ENCODE data around the gene C3. TPM values are rescaled to one million over a fixed set of nuclear protein-coding genes. Genes with fewer than 3 reads are reported as not detected.
A peak's percentile ranks its signal among the peaks of the same experiment; 100 is the strongest.
"Not testable (repeated sequence)": the region's sequence is repeated elsewhere in the genome, so short reads cannot be mapped to it uniquely, and the experiment has no call there.

The C3 gene
- total RNA-seq, 1 experiment from 2014 or later = 872 TPM

DNA sequence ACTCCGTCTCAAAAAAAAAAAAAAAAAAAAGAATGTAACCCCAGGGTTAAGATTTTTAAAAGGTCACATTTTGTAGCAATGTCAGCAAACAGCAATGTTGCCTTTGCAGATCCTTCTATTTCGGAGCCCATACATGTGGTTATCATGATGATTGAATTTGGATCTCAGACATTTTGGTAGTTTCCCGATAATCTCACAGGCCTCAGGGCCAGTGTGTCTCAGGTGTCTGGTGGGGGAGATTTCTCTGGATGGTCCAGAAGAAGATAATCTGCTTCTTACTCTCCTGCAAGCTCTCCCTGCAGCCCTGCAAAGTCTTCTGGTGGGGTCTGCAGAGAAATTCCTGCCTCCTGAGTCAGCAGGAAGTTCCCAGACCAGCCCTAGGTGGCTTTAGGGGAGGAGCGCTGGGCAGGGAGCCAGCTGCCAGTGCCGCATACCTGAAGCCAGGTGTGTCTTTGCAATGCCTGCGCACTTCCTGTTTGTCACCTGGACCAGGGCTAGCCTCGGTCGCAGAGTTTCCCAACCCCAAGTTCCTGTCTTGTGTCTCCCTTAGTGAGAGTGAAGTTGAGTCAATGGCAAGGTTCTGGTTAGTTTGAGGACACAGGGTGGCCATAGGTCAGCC lies 45.4 kb upstream of the C3 start:
- Mint-ChIP-seq H3K27ac (ENCODE audit: low read depth, unreplicated experiment) (peak overlapping the region; percentile 74), H3K36me3 (ENCODE audit: insufficient read depth, unreplicated experiment) (peaks cover 28% of the 10 kb centered on the region)
- peak; percentile 88 for DNase-seq (ENCODE audit: unreplicated experiment)

GRCh38 chr19:6762253-6762797 lies 41.9 kb upstream of the C3 start:
- H3K4me1 Mint-ChIP-seq (ENCODE audit: insufficient read depth, unreplicated experiment) = peaks cover 10% of the 10 kb centered on the region
- BruUV-seq (replicated peaks); intact Hi-C loops (cut with micrococcal nuclease); H3K27ac Mint-ChIP-seq (ENCODE audit: low read depth, unreplicated experiment); H3K9me3 Mint-ChIP-seq (ENCODE audit: unreplicated experiment); H3K4me3 Mint-ChIP-seq (ENCODE audit: unreplicated experiment); H3K27me3 Mint-ChIP-seq (ENCODE audit: insufficient read depth, unreplicated experiment): not testable (repeated sequence)
- ChIA-PET CTCF (interaction anchor here (0.6 kb wide), 1 partner anchor 140 kb away, joined by 3 read pairs; no protein-coding TSS in a partner anchor), POLR2A (interaction anchor here (1.5 kb wide), 1 partner anchor 25 kb away, joined by 6 read pairs; the partner anchor contains the start of gene GPR108)
- H3K36me3 Mint-ChIP-seq (ENCODE audit: insufficient read depth, unreplicated experiment) = peaks cover 37% of the 10 kb centered on the region
- DNase-seq (ENCODE audit: unreplicated experiment) = peak; percentile 34

More for the DNA sequence above, 45.4 kb upstream of the C3 start:
- Mint-ChIP-seq H3K4me3 (ENCODE audit: unreplicated experiment) (peak overlapping the region; percentile 76), H3K4me1 (ENCODE audit: insufficient read depth, unreplicated experiment) (peaks cover 10% of the 10 kb centered on the region), H3K9me3 (ENCODE audit: unreplicated experiment) (no peaks in the 10 kb centered on the region), H3K27me3 (ENCODE audit: insufficient read depth, unreplicated experiment) (no peaks in the 10 kb centered on the region)
- TF ChIP-seq, protein P1, sequence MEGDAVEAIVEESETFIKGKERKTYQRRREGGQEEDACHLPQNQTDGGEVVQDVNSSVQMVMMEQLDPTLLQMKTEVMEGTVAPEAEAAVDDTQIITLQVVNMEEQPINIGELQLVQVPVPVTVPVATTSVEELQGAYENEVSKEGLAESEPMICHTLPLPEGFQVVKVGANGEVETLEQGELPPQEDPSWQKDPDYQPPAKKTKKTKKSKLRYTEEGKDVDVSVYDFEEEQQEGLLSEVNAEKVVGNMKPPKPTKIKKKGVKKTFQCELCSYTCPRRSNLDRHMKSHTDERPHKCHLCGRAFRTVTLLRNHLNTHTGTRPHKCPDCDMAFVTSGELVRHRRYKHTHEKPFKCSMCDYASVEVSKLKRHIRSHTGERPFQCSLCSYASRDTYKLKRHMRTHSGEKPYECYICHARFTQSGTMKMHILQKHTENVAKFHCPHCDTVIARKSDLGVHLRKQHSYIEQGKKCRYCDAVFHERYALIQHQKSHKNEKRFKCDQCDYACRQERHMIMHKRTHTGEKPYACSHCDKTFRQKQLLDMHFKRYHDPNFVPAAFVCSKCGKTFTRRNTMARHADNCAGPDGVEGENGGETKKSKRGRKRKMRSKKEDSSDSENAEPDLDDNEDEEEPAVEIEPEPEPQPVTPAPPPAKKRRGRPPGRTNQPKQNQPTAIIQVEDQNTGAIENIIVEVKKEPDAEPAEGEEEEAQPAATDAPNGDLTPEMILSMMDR (IDR thresholded peaks at IDR 0.05; ENCODE audit: unreplicated experiment) = no peak
- ChIA-PET POLR2A (interaction anchor here (0.6 to 4.9 kb wide), 12 partner anchors 9 to 98 kb away, joined by 3 to 88 read pairs (median 6); partner anchors contain the start of genes C3, GPR108 and TRIP10), CTCF (interaction anchor here (0.6 to 1.2 kb wide), 2 partner anchors 9 to 43 kb away, joined by 3 to 4 read pairs; no protein-coding TSS in a partner anchor)
- no TSS peak for BruUV-seq (replicated peaks)
- intact Hi-C loops (cut with micrococcal nuclease) = no loop called here

DNA sequence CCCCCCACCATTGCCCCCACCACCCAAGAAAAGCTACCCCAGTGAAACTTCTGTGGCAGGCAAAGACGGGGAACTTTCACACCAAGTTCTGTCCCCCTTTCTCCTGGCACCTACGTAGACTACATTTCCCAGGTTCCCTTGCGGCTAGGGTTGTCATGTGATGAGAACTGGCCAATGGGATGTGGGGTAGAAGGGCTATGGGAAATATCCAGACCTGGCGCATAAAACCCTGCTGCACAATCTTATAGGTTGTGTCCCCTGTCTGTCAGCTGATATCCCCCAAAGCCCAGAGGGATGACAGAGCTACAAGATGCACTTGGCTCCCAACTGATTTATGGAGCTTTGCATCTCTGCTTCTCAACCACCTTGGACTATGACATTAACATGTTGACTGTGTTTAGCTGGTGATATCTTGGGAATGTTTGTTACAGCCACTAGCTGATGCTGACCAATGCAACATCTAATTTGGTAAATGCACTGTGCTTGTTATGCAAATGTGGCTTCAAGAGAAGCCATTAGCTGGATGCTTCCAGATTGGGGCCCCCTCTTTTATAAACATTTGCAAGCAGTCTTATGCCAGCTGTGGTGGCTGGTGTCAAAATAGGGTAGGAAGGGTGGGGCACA lies 40.7 kb upstream of the C3 start:
- DNase-seq (ENCODE audit: unreplicated experiment) = no peak
- ChIA-PET POLR2A (interaction anchor here (0.5 to 1.5 kb wide), 7 partner anchors 14 to 130 kb away, joined by 3 to 6 read pairs (median 4); partner anchors contain the start of gene GPR108), CTCF (interaction anchor here (1.5 kb wide), 1 partner anchor 24 kb away, joined by 4 read pairs; the partner anchor contains the start of gene GPR108)
- intact Hi-C loops (cut with micrococcal nuclease) = no loop called here
- BruUV-seq (replicated peaks) = no TSS peak
- no peak overlapping the region for H3K4me3 Mint-ChIP-seq (ENCODE audit: unreplicated experiment)
- no peaks in the 10 kb centered on the region for H3K9me3 Mint-ChIP-seq (ENCODE audit: unreplicated experiment)
- H3K36me3 Mint-ChIP-seq (ENCODE audit: insufficient read depth, unreplicated experiment) = peaks cover 35% of the 10 kb centered on the region
- H3K27ac Mint-ChIP-seq (ENCODE audit: low read depth, unreplicated experiment) = no peak overlapping the region
- H3K27me3 Mint-ChIP-seq (ENCODE audit: insufficient read depth, unreplicated experiment) = no peaks in the 10 kb centered on the region
- peaks cover 3% of the 10 kb centered on the region for H3K4me1 Mint-ChIP-seq (ENCODE audit: insufficient read depth, unreplicated experiment)
- TF ChIP-seq, protein P1 (IDR thresholded peaks at IDR 0.05; ENCODE audit: unreplicated experiment) = no peak

GRCh38 chr19:6760606-6761005 lies 40.2 kb upstream of the C3 start:
- peaks cover 35% of the 10 kb centered on the region for H3K36me3 Mint-ChIP-seq (ENCODE audit: insufficient read depth, unreplicated experiment)
- H3K4me1 Mint-ChIP-seq (ENCODE audit: insufficient read depth, unreplicated experiment) = no peaks in the 10 kb centered on the region
- CTCF ChIA-PET = interaction anchor here (1.1 to 1.5 kb wide), 2 partner anchors 23 to 103 kb away, joined by 4 read pairs; partner anchors contain the start of gene GPR108
- no peak for DNase-seq (ENCODE audit: unreplicated experiment)
- BruUV-seq (replicated peaks) = no TSS peak
- no peaks in the 10 kb centered on the region for H3K9me3 Mint-ChIP-seq (ENCODE audit: unreplicated experiment)
- TF ChIP-seq, protein P1 (IDR thresholded peaks at IDR 0.05; ENCODE audit: unreplicated experiment) = no peak
- POLR2A ChIA-PET = interaction anchor here (0.5 to 1.5 kb wide), 5 partner anchors 17 to 103 kb away, joined by 3 to 6 read pairs (median 4); partner anchors contain the start of gene GPR108
- intact Hi-C loops (cut with micrococcal nuclease) = no loop called here
- no peak overlapping the region for H3K27ac Mint-ChIP-seq (ENCODE audit: low read depth, unreplicated experiment)
- no peak overlapping the region for H3K4me3 Mint-ChIP-seq (ENCODE audit: unreplicated experiment)
- no peaks in the 10 kb centered on the region for H3K27me3 Mint-ChIP-seq (ENCODE audit: insufficient read depth, unreplicated experiment)
